Measurements from ENCODE around the gene GOLGA8T. TPM values are rescaled to one million over a fixed set of nuclear protein-coding genes. Genes with fewer than 3 reads are reported as not detected.

GOLGA8T gene
- total RNA-seq, 8 experiments from 2014 or later, result 0.22 to 0.93 (median 0.32) TPM; not detected in 1

Other genes with a start within 250 kb of the GOLGA8T start
- under 1 TPM in 5 of 8 experiments, not detected in 3; 0.11 to 0.71 (median 0.31) TPM for gene GOLGA8J, start 52.1 kb upstream of the GOLGA8T start, total RNA-seq